Tibial nerve (tissue), 4 donors: ENCODE data around the gene KCNQ1. TPM values are rescaled to one million over a fixed set of nuclear protein-coding genes. Genes with fewer than 3 reads are reported as not detected.

Experiments
- DNase-seq, 2 donors: peaks; one replicate each; pipeline ENCODE4 v3.0.0-alpha.2; 2019; ENCODE audit warnings: low spot score in 2 of 2
- H3K27ac ChIP-seq, 4 donors: fragments of 200-600 bp; sonication (generic) in 3 of 4; one replicate each; pipeline ENCODE4 v1.5.1; 2017 to 2019; ENCODE audit warnings: mild to moderate bottlenecking in 1 of 4
- H3K27me3 ChIP-seq, 2 donors: fragments of 200-600 bp; sonication (generic) in 1 of 2; one replicate each; pipeline versions ENCODE4 v1.5.1 to v1.6.0; 2017 to 2019
- H3K36me3 ChIP-seq, 3 donors: fragments of 200-600 bp; sonication (generic); one replicate each; pipeline ENCODE4 v1.5.1; 2018 to 2019
- H3K4me1 ChIP-seq, 4 donors: fragments of 200-600 bp; sonication (generic) in 3 of 4; one replicate each; pipeline ENCODE4 v1.5.1; 2017 to 2019
- H3K4me3 ChIP-seq, 4 donors: fragments of 200-600 bp; sonication (generic) in 3 of 4; one replicate each; pipeline ENCODE4 v1.5.1; 2017 to 2019; ENCODE audit warnings: mild to moderate bottlenecking in 1 of 4, moderate library complexity in 1 of 4
- H3K9me3 ChIP-seq, 4 donors: fragments of 200-600 bp; sonication (generic) in 3 of 4; one replicate each; pipeline ENCODE4 v1.5.1; 2017 to 2019
- EP300 ChIP-seq, 2 donors: sonication (generic); formaldehyde crosslinking; IDR thresholded peaks; one replicate each; pipeline ENCODE4 v1.6.1; 2017; ENCODE audit warnings: antibody characterized with exemption in 2 of 2, mild to moderate bottlenecking in 1 of 2
- POLR2A ChIP-seq, 2 donors: fragments of 450-650 bp; IDR thresholded peaks; one replicate each; pipeline ENCODE4 v1.6.1; 2017; ENCODE audit warnings: antibody characterized with exemption in 2 of 2, mild to moderate bottlenecking in 2 of 2, moderate library complexity in 2 of 2
- WGBS, 2 donors: methylation state at CpG; one replicate each; pipeline ENCODE4 v1.1.5; 2018; 5-methylcytosine and 5-hydroxymethylcytosine counted together
- total RNA-seq, 4 donors: library from RNA; depleted of rRNA; stranded (reverse); fragments of >200 nt; gene quantifications; one replicate each; pipeline ENCODE4 v1.1.0, GENCODE V29; 2016
- TF ChIP-seq, protein P1 (sequence below), 5 experiments: fragments of 200-600 bp in 3 of 5; fragments of 450-650 bp in 2 of 5; sonication (generic) in 3 of 5; IDR thresholded peaks; one replicate each; pipeline ENCODE4 v1.5.1; 2016 to 2019; ENCODE audit warnings: antibody characterized with exemption in 5 of 5, mild to moderate bottlenecking in 3 of 5, moderate library complexity in 2 of 5

The KCNQ1 gene
- total RNA-seq, 4 donors from 2014 or later, result 3.5 to 11.4 (median 7.5) TPM

DNA sequence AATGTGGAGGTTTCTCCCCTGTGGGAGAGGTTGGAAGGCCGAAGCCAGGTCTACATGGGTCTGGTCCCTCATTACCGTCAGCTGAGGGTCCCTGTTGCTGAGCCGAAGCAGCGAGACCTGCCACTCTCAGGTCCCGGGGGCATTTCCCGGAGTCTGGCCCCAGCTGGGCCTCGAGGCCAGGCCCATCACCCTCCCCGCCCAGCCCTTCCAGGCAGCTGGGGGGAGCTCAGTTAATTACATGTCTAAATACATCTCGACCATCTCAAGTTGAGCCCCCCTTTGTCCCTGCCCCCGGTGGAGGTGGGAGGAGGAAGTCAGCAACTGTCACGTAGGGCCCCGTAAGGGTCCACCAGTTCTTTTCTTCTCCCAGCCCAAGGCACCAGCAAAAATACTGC lies 437.2 kb downstream of the KCNQ1 start:
- Histone ChIP-seq H3K4me3 (no peak overlapping the region), H3K4me1 (peaks cover 0 to 30% (median 5%) of the 10 kb centered on the region in 4 donors), H3K27me3 (no peaks in the 10 kb centered on the region), H3K36me3 (peaks cover 0 to 44% (median 0%) of the 10 kb centered on the region in 3 donors), H3K9me3 (peaks cover 0 to 13% (median 0%) of the 10 kb centered on the region in 4 donors), H3K27ac (peak overlapping the region in 2 of 4 donors; percentile 39 to 97)
- TF ChIP-seq EP300 (IDR thresholded peaks at IDR 0.05) (no peak), POLR2A (IDR thresholded peaks at IDR 0.05) (no peak)
- TF ChIP-seq, protein P1, sequence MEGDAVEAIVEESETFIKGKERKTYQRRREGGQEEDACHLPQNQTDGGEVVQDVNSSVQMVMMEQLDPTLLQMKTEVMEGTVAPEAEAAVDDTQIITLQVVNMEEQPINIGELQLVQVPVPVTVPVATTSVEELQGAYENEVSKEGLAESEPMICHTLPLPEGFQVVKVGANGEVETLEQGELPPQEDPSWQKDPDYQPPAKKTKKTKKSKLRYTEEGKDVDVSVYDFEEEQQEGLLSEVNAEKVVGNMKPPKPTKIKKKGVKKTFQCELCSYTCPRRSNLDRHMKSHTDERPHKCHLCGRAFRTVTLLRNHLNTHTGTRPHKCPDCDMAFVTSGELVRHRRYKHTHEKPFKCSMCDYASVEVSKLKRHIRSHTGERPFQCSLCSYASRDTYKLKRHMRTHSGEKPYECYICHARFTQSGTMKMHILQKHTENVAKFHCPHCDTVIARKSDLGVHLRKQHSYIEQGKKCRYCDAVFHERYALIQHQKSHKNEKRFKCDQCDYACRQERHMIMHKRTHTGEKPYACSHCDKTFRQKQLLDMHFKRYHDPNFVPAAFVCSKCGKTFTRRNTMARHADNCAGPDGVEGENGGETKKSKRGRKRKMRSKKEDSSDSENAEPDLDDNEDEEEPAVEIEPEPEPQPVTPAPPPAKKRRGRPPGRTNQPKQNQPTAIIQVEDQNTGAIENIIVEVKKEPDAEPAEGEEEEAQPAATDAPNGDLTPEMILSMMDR (IDR thresholded peaks at IDR 0.05), result no peak
- 62 to 71% methylated on average over 12 of the region's 12 CpGs for WGBS, 2 donors
- no peak for DNase-seq

DNA sequence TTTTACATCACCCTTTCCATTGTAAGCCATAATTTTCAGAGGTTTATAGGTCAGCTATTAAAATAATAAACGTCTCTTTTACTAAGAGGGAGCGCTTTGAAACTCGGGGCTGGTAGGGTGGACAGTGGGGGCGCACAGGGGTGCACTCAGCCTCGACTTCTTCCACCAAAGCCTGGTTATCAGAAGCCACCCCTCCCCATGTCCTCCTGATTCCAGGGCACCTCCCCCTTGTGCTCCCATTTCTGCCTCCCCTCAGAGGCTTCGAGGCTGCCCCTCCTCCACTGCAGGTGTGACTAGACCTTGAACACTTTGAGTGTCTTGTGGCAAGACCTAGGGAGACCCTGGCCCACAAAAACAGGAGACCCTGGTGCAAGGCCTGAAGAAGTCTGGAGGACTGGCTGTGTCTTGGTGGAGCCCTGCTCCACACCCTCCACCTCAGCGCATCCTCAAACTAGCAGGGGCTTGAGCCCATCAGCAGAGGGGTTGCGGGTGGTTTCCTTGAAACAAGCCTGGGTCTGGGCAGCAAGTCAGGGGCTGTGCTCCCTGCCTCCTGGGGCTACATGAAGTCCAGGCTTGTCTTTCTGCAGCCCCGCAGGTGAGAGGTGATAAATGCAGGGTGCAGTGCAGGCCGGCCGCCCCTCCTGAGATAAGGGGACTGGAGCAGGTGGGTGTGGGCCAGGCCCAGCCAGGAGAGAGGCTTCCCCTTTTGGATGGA lies 437.7 kb downstream of the KCNQ1 start:
- H3K4me3 ChIP-seq, result peak overlapping the region in 1 of 4 donors; percentile 93
- no peak for DNase-seq
- TF ChIP-seq POLR2A (IDR thresholded peaks at IDR 0.05) (no peak), EP300 (IDR thresholded peaks at IDR 0.05) (no peak)
- TF ChIP-seq, protein P1 (IDR thresholded peaks at IDR 0.05), result no peak
- peak overlapping the region in 3 of 4 donors; percentile 41 to 97 (median 89) for H3K27ac ChIP-seq
- H3K36me3 ChIP-seq, result peaks cover 0 to 38% (median 0%) of the 10 kb centered on the region in 3 donors
- no peaks in the 10 kb centered on the region for H3K27me3 ChIP-seq
- WGBS, 2 donors, result 69 to 76% methylated on average over 11 of the region's 11 CpGs
- H3K4me1 ChIP-seq, result peaks cover 0 to 34% (median 5%) of the 10 kb centered on the region in 4 donors
- peaks cover 0 to 7% (median 0%) of the 10 kb centered on the region in 4 donors for H3K9me3 ChIP-seq

DNA sequence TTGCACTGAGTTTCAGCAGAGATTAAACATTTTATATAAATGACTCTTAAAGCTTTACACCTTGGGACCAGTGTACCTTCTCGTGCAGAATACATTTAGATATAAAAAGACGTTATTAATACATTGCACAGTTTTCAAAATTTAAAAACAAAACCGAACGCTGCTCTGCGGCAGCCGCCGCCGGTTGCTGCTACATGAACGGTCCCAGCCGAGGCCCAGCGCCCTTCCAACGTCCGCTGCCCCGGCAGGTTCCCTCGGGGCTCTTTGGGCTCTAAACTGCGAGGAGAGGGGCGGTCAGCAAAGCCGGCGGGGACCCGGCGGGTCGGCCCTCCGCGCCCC lies 438.8 kb downstream of the KCNQ1 start:
- TF ChIP-seq POLR2A (IDR thresholded peaks at IDR 0.05) (no peak), EP300 (IDR thresholded peaks at IDR 0.05) (peak in 1 of 2 donors; percentile 42)
- Histone ChIP-seq H3K27ac (peak overlapping the region; percentile 73 to 97 (median 90)), H3K9me3 (peaks cover 0 to 6% (median 0%) of the 10 kb centered on the region in 4 donors), H3K4me1 (peaks cover 0 to 45% (median 5%) of the 10 kb centered on the region in 4 donors), H3K4me3 (peak overlapping the region; percentile 74 to 93 (median 85)), H3K36me3 (peaks cover 0 to 34% (median 0%) of the 10 kb centered on the region in 3 donors), H3K27me3 (no peaks in the 10 kb centered on the region)
- no peak for DNase-seq
- 3 to 5% methylated on average over 24 of the region's 24 CpGs for WGBS, 2 donors

DNA sequence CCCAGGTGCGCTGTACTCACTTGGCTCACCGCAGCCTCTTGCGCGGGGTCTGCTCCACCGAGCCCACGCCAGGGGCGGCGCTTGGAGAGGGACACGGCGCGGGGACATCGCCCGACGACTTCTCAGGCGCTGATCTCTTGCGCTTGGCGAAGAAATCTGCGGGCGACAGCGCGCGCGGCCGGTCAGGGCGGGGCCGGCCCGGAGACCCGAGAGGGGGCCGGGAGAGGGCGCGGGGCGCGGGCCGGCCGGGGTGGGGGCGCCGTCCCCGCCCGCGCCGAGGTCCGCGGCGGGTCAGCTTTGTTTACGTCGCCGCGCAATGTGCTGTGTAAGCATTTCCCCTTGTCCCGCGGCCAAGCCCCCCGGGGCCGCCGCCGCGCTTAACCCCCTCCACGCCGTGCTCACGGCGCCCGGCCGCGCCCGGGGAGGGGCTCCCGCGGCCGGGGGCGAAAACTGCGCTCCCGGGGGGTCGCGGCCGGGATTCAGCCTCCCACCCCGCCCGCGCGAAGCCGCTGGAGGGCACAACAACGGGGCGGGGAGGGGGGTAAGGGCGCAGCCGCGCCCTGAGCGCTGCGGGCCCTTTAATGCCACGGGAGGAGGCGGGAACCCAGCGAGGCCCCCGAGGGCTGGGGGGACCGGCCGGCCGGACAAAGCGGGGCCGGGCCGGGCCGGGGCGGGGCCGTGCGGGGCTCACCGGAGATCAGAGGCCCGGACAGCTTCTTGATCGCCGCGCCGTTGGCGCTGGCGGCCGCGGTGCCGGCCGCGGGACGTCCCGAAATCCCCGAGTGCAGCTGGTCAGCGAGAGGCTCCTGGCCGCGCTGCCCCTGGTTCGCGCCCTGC lies 439.4 kb downstream of the KCNQ1 start:
- peaks cover 0 to under 1% (median 0%) of the 10 kb centered on the region in 4 donors for H3K9me3 ChIP-seq
- peak overlapping the region; percentile 73 to 97 (median 90) for H3K27ac ChIP-seq
- 1% methylated on average over 33 to 72 of the region's 119 CpGs for WGBS, 2 donors
- no peaks in the 10 kb centered on the region for H3K27me3 ChIP-seq
- H3K4me3 ChIP-seq, result peak overlapping the region; percentile 74 to 93 (median 85)
- peaks cover 0 to 45% (median 5%) of the 10 kb centered on the region in 4 donors for H3K4me1 ChIP-seq
- peaks cover 0 to 28% (median 0%) of the 10 kb centered on the region in 3 donors for H3K36me3 ChIP-seq
- TF ChIP-seq EP300 (IDR thresholded peaks at IDR 0.05), result peak in 1 of 2 donors; percentile 0
- TF ChIP-seq, protein P1 (IDR thresholded peaks at IDR 0.05), result no peak
- no peak for DNase-seq

DNA sequence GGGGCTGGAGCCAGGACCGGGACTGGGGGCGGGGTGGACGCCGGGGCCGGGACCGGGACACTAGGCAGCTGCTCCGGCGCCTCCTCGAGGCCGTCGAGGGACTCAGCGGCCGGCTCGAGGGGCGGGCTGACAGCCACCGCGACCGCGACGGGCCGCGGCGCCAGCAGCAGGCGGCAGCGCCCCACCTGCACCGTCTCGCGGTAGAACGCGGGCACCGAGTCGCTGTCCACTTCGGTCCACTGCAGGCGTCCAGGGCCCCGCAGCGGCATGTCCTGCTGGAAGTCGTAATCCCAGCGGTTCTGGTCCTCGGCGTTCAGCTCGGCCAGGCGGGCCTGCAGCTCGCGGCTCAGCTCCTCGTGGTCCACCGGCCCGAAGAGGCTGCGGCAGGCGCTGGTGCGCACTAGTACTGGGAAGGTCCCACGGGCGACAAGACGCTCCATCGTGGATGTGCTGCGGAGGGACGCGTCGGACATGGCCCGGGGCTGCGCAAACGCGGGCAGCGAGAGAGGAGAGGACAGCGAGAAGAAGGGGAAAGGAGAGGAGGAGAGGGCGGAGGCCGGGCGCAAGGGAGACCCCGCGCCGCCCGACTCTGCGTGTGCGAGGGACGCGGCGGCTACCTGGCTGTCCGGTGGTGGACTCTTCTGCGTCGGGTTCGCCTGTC lies 440.3 kb downstream of the KCNQ1 start:
- Histone ChIP-seq H3K36me3 (peaks cover 0 to 18% (median 0%) of the 10 kb centered on the region in 3 donors), H3K9me3 (no peaks in the 10 kb centered on the region), H3K4me1 (peaks cover 0 to 46% (median 5%) of the 10 kb centered on the region in 4 donors), H3K27me3 (no peaks in the 10 kb centered on the region), H3K4me3 (peak overlapping the region; percentile 78 to 96 (median 92)), H3K27ac (peak overlapping the region; percentile 69 to 97 (median 92))
- no peak for TF ChIP-seq EP300 (IDR thresholded peaks at IDR 0.05)
- TF ChIP-seq, protein P1 (IDR thresholded peaks at IDR 0.05), result peak in 4 of 5 experiments; percentile 41 to 55 (median 50)
- WGBS, 2 donors, result 0 to 1% methylated on average over 34 to 36 of the region's 80 CpGs
- no peak for DNase-seq
